NCI-H2029 treated with DMSO at 0.1 percent for 48 hours (cell line): Measurements from ENCODE around the gene FUT4.
"Not testable (repeated sequence)": the region's sequence is repeated elsewhere in the genome, so short reads cannot be mapped to it uniquely, and the experiment has no call there.

Source experiments
- DNase-seq: peaks from one replicate; lab custom pipeline; 2025; lab: John Stamatoyannopoulos, UW

FUT4 gene

DNA sequence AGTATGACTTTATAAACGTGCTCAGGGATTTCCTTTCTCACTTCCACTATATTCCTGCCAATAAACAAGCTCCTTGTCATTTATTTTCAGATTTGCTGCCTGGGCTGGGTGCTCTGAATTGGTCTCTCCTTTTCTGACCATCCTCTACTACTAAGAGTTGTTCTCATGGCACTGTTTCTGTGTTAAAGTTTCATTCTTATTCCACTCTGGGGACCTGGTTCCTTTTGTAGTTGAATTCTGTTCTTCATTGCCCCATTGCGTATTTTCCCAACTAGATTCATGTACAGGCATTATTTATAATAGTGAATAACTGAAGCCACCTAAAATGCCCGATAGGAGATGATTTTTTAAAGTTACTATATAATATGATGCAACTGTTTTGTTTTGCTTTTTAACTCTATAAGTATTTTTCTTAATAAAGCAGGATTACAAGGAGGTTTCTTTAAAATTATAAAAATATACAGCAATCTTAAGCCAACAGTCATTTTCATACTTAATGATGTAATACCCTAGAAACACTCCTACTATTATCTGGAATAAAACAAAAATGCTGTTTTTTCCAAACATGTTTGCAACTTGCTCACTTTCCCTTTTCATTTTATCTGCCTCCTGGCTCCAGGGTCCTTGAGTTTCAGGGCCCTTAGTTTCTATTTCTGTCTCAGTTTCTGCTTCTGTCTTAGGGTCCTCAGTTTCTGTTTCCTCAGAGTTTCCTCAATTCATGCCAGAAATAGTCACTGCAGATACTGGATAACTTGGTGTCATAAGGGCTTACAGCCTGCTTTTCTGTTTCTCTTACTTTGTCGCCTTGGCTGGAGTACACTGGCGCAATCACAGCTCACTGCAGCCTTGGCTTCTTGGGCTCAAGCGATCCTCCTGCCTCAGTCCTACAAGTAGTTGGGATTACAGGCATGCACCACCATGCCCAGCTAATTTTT, 9.8 kb upstream of the FUT4 start:
- no peak for DNase-seq

DNA sequence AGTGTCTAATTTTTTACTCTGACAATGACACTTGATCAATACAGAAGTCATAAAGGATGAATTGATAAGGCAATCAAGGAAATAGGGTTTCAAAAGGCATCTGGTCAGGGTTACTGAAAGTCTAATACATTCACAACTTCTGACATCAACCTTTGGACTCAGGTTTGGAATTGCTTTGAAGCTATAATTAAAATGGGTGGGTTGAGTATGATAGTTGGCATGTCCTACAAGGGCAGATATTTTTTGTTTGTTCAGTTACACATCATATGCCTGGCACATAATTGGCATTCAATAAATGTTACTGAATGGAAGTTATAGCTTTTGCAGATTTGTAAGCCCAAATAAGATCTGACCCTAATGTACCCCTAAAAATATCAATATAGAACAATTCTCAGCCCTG, 7.3 kb upstream of the FUT4 start:
- DNase-seq, result no peak

DNA sequence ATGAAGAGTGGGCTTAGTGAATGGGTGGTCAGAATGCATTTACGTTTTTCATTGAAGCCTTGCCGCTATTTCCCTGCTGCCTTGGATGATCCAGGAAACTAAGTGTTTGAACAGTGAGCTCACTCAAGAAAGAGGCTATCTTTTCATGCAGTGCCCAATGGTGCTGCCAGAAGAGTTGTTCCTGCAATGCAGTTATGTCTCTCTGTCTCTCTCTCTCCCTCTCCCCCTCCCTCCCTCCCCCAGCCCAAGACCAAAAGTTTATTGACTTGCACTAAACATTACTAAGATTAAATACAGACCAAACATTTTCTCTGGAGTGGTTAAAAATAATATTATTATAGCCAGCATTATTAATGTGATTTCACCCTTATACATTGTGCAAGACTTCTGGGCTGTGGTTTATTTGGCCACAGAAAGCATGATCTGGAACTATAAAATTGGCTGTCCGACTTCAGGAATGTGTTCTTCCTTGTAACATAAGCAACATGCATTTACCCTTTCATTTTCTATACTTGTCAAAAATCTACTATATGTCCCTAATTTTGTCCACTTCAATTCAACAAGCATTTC, 6.6 kb upstream of the FUT4 start:
- no peak for DNase-seq

DNA sequence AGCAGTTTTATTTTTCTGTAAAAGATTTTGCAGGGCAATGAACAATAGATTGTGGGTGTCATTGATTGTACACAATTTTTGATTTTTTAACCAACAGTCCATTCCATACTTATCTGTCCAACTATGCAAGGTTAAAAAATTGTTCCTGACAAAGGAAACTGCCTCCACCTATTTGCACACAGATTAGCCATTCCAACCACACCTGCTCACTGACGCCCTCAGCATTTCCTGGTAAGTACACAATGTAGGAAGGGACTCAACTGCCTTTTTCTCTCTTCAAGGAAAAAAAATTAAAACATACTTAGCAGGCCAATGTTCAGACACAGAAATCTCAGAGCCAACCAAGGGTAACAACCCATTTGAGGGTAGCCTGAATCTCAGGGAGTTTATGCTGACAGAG, 4.3 kb upstream of the FUT4 start:
- DNase-seq, result no peak

DNA sequence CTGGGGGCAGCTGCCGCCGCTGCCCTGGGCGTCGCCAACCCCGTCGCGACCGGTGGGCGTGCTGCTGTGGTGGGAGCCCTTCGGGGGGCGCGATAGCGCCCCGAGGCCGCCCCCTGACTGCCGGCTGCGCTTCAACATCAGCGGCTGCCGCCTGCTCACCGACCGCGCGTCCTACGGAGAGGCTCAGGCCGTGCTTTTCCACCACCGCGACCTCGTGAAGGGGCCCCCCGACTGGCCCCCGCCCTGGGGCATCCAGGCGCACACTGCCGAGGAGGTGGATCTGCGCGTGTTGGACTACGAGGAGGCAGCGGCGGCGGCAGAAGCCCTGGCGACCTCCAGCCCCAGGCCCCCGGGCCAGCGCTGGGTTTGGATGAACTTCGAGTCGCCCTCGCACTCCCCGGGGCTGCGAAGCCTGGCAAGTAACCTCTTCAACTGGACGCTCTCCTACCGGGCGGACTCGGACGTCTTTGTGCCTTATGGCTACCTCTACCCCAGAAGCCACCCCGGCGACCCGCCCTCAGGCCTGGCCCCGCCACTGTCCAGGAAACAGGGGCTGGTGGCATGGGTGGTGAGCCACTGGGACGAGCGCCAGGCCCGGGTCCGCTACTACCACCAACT, 1.0 kb downstream of the FUT4 start:
- DNase-seq, result no peak

DNA sequence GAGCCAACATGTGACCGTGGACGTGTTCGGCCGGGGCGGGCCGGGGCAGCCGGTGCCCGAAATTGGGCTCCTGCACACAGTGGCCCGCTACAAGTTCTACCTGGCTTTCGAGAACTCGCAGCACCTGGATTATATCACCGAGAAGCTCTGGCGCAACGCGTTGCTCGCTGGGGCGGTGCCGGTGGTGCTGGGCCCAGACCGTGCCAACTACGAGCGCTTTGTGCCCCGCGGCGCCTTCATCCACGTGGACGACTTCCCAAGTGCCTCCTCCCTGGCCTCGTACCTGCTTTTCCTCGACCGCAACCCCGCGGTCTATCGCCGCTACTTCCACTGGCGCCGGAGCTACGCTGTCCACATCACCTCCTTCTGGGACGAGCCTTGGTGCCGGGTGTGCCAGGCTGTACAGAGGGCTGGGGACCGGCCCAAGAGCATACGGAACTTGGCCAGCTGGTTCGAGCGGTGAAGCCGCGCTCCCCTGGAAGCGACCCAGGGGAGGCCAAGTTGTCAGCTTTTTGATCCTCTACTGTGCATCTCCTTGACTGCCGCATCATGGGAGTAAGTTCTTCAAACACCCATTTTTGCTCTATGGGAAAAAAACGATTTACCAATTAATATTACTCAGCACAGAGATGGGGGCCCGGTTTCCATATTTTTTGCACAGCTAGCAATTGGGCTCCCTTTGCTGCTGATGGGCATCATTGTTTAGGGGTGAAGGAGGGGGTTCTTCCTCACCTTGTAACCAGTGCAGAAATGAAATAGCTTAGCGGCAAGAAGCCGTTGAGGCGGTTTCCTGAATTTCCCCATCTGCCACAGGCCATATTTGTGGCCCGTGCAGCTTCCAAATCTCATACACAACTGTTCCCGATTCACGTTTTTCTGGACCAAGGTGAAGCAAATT, 1.8 kb downstream of the FUT4 start:
- no peak for DNase-seq

DNA sequence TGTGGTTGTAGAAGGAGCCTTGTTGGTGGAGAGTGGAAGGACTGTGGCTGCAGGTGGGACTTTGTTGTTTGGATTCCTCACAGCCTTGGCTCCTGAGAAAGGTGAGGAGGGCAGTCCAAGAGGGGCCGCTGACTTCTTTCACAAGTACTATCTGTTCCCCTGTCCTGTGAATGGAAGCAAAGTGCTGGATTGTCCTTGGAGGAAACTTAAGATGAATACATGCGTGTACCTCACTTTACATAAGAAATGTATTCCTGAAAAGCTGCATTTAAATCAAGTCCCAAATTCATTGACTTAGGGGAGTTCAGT, 2.4 kb downstream of the FUT4 start:
- no peak for DNase-seq

DNA sequence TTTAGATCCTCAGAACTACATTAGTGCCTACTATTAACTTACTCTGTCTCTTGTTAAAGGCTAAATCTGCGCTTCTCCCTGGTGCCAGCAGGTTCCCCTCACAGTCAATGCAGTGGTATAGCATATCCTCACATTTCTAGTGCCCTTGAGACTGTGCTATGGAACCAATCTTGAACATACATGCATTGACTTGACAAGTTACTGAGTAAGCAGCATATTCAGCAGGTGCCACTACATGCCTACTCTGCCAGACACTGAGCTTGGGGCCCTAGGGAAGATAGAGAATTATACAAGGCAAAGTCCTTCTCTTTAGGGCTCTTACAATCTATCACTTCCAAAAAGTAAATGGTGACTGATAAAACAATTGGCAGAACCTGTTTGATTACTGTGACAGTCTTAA, 3.2 kb downstream of the FUT4 start:
- DNase-seq, result no peak

DNA sequence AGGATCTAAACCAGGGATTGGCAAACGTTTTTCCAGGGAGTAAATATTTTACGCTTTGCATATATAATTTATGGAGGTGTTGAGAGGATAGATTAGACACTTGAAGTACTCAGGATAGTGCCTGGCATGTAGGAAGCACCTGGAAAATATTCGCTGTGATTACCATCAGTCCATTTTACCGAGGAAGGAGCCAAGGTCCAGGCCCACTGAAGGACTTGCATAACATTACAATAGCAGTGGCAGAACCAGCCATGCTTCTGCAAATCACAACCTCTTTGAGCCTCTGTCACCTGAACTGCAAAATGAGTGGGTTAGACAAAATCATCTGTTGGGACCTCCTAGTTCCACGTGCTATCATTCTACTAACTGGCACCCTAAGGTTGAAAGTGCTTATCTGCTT, 5.4 kb downstream of the FUT4 start:
- no peak for DNase-seq

DNA sequence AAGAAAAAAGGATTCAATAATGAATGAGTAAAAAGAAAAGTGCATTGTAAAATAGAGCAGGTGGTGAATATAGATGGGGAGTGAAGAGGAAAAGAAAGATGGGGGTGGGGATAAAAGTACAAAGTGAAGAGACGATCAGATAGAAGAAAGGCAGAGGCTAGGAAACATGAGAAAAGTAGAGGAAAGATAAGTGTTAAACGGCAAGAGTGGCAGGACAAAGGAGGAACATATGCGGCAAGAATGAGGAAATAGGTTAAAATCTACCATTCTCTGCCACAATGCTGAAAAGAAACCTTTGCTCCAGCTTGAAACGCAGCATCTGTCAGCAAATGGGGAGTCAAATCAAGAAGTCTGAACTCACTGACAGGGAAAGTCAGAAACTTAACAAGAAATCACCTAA, 6.8 kb downstream of the FUT4 start:
- no peak for DNase-seq

DNA sequence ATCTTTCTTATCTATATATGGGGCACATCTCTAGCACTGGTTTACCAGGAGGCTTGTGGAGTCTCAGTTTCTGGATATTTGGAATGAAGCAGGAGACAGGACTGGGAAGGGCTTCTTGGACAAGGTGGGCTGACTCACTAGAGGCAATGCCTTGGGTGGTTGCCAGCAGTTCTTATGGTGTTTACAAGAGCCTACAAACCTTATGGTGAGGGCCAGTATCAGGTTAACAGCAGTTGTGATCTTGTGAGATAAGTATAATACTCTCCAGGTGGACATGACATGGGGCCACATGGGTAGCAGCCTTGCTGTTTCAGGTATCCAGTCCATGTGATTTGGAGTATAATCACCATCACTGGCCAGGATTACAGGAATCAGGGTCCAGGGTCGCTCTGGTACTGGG, 10.2 kb downstream of the FUT4 start:
- DNase-seq, result peak; percentile 43

DNA sequence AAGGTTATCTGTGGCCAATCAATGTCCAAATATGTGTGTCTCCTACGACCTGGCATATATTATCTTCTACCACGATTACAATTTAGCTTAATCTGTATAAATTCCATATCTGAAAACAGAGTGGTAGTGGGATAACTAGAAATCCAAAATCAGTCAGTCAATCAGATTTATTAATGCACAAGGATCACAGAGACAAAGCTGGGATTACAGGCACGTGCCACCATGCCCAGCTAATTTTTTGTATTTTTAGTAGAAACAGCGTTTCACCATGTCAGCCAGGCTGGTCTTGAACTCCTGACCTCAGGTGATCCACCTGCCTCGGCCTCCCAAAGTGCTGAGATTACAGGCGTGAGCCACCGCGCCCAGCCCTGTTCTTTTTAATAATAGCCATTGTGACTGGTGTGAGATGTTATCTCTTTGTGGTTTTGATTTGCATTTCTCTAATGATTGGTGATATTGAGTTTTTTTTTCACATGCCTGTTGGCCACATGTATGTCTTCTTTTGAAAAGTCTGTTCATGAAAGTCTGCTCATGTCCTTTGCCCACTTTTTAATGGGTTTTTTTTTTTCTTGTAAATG, 12.1 kb downstream of the FUT4 start:
- not testable (repeated sequence) for DNase-seq

DNA sequence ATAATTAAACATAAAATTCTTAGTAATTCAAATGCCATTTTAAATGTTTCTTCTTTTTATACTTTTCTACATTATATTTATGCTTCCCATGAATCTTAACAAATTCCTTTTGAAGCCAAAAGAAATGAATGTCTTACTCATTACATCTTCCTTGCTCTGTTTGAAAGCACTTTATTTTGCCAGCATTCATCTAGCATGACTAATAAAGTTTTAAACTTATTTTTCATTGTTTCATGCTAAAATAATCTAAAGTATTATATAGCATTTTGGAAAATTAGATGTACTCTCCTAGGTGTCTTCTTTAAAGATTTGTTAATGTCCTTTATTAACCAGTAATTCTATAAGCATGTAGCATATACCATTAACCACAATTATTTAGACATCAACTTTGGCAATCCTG, 13.7 kb downstream of the FUT4 start:
- DNase-seq, result no peak

DNA sequence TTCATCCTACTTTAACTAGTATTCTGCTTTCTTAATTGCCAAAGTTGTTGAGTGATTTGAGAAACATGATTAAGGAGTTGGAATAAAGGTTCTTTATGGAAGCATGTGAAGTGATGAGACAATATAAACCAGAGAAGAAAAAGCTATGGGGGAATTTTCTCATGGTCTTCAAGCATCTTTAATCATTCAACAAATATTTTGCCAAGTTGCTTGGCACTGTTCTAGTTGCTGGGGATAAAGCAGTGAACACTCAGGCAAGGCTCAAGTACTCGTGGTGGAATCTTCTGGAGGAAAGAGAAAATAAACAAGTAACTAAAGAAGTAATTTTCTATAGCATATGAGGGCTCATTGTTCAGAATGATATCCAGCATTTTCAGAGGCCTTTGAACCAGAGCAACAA, 14.3 kb downstream of the FUT4 start:
- DNase-seq, result no peak

DNA sequence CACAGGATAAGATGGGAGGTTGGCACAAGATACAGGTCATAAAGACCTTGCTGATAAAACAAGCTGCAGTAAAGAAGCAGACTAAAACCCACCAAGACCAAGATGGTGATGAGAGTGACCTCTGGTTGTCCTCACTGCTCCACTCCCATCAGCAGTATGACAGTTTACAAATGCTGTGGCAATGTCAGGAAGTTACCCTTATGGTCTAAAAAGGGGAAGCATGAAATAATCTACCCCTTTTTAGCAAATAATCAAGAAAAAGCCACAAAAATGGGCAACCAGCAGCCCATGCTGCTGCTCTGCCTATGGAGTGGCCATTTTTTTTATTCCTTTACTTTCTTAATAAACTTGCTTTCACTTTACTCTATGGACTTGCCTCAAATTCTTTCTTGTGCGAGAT, 14.7 kb downstream of the FUT4 start:
- DNase-seq, result no peak

DNA sequence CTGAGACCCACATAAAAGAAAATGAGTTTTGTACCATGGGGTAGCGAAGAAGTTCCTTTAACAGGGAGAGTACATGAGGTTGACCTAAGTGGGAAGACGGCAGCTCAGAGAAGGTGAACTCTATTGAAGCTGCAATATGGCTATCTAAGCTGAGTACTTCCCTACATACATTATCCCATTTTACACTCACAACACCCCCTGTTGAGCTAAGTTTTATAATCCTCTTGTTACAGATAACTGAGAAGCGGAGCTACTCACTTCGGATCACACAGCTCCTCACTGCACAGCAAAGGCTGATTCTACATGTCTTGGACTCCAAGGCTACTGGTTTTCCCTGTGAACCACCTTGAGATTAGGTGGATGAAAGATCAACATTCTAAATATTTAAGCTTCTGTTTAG, 15.2 kb downstream of the FUT4 start:
- DNase-seq, result no peak

DNA sequence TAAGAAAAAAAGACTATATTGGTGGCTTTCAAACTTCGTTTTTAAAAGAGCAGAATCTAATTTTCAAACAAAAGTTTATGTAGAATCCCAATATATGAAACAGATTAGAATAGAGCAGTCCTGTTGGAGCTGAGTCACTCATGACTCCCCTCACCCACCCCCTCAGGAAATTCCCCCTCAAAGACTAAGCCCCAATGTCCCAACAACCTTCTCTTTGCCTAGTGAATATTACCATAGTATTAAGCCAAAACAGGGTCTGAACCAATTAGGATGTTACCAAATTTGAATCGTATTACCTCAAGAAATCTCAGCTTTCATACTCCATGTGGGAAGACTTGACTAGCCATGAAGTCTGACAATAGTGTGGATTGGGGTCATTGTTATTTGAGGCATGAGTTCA, 15.6 kb downstream of the FUT4 start:
- DNase-seq, result no peak

DNA sequence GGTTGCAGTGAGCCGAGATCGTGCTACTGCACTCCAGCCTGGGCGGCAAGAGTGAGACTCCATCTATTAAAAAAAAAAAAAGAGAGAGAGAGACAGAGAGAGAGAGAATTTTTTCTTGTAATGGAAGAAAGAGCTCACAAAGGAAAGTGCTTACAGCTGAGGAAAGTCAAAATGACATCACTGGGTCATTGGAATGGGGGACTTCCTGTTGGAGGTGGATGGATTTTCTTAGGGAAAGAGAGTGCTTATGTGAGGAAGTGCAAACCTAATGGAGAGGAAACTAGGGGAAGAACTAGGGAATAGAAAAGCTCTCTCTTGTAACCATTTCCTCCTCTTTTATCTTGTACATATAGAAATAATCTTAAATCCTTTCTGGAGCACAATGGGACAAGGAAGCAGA, 17.1 kb downstream of the FUT4 start:
- no peak for DNase-seq

DNA sequence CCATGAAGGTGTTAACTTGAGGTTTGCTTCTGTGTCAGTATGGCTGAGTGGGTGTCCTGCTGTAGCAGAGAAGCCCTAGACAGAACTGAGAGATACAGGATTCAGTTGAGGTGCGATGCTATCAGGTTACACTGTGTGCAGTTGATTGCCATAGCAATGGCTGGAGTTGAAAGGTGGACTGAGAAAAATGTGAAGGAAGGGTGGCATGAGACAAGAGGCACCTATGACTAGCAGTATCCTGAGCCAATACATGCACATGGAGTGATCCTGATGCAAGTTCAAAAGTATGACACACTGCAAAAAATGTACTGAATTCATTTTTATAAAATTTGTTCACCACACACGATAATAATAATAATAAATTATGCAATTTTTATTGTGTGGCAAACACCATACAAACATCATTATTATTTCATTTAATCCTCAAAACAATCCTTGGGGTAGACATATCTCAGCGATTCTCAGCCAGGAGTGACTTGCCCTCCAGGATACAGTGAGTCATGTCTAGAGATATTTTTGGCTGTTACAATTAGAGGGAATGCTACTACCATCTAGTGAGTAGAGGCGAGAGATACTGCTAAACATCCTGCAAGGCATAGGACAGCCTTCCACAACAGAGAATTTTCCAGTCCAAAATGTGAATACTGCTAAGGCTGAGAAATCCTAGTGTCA, 19.6 kb downstream of the FUT4 start:
- DNase-seq, result no peak

DNA sequence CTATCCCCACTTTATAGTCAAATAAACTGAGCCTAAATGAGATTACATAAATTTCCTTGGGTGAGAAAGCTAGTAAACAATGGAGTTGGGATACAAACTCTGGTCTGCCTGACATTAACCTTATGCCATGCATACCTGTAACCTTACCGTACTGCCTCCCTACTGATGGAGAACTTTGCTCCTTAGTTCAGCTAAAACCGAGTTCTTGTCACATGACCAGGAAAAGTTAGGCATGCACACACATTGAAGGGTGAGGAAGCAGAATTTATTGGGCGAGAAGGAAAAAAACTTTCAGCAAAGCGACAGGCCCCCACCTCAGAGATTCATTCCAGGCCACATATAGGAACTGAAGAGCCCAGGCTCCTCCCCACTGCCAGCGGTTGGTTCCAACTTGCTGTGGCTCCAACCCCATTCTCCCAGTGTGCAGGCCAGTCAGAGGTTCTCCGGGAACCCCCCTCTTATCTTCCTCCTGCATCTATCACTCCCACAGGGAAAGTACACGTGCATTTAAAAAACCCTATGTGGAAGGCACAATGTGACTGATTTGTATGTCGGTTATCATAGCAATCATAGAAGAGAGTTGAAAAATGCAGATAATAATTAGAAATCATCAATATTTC, 20.2 kb downstream of the FUT4 start:
- DNase-seq, result no peak

DNA sequence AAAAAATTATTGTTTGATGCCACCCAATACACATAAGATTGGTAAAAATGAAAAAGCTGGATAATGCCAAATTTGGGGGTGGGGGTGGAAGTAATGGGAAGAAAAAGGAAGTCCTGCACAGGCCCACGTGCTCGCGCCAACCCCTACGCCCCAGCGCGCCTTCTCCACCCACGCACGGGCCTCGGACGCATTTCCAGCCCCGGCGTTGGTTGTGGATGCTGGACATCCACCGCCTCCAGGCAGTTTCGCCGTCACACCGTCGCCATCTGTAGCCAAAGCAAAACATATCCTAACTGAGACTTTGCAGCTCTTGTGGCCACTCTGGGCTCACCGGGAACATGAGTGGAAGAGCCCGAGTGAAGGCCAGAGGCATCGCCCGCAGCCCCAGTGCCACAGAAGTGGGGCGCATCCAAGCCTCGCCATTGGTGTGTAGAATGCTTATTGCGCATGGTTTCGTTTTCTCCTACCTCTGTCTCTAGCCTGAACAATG, 23.5 kb downstream of the FUT4 start, which contains the start of gene PIWIL4:
PIWIL4 (plus strand) TSS at position 188 of the 490 bp plus-strand sequence; CDS start at position 339, 151 bp downstream.
- no peak for DNase-seq
